Peyer's patch (tissue), 4 donors: Measurements from ENCODE around the gene PWWP2A. TPM values are rescaled to one million over a fixed set of nuclear protein-coding genes. Genes with fewer than 3 reads are reported as not detected.

Experiments used
- DNase-seq, 3 donors: peaks; one replicate each; pipeline ENCODE4 v3.0.0-alpha.2; 2017 to 2019
- H3K27ac ChIP-seq, 4 donors: fragments of 200-600 bp; sonication (generic); one replicate each; pipeline ENCODE4 v1.5.1; 2016 to 2019
- H3K27me3 ChIP-seq, 2 donors: fragments of 200-600 bp; sonication (generic); one replicate each; pipeline ENCODE4 v1.5.1; 2019
- H3K36me3 ChIP-seq, 3 donors: fragments of 200-600 bp; sonication (generic); one replicate each; pipeline ENCODE4 v1.5.1; 2016 to 2019
- H3K4me1 ChIP-seq, 4 donors: fragments of 200-600 bp; sonication (generic); one replicate each; pipeline ENCODE4 v1.5.1; 2016 to 2019
- H3K4me3 ChIP-seq, 4 donors: fragments of 200-600 bp; sonication (generic); 1 replicate in 3 of 4; 2 replicates in 1 of 4; pipeline ENCODE4 v1.5.1; 2016 to 2019; ENCODE audit warnings: mild to moderate bottlenecking in 1 of 4
- H3K9me3 ChIP-seq, 4 donors: fragments of 200-600 bp; sonication (generic); one replicate each; pipeline ENCODE4 v1.5.1; 2016 to 2019; ENCODE audit warnings: mild to moderate bottlenecking in 1 of 4
- CTCF ChIP-seq, 6 experiments: fragments of 450-650 bp in 4 of 6; fragments of 200-600 bp in 2 of 6; sonication (generic) in 1 of 6; IDR thresholded peaks; one replicate each; pipeline ENCODE4 v1.5.1; 2017 to 2019; ENCODE audit warnings: antibody characterized with exemption in 6 of 6, mild to moderate bottlenecking in 3 of 6, moderate library complexity in 1 of 6
- POLR2A ChIP-seq, 2 donors: fragments of 450-650 bp; IDR thresholded peaks; one replicate each; pipeline ENCODE4 v1.5.1; 2017; ENCODE audit warnings: antibody characterized with exemption in 2 of 2, mild to moderate bottlenecking in 2 of 2, moderate library complexity in 2 of 2
- total RNA-seq, 4 donors: library from RNA; depleted of rRNA; stranded (reverse); fragments of >200 nt; gene quantifications; one replicate each; pipeline ENCODE4 v1.1.0, GENCODE V29; 2016

PWWP2A gene
- total RNA-seq, 4 donors from 2014 or later: 34.9 to 57.6 (median 54.3) TPM

GRCh38 chr5:160096178-160096577 is 23.1 kb downstream of the PWWP2A start:
- no peaks in the 10 kb centered on the region for H3K27me3 ChIP-seq
- DNase-seq: no peak
- no peak for TF ChIP-seq CTCF (IDR thresholded peaks at IDR 0.05)
- TF ChIP-seq POLR2A (IDR thresholded peaks at IDR 0.05): no peak
- H3K27ac ChIP-seq: no peak overlapping the region
- H3K9me3 ChIP-seq: no peaks in the 10 kb centered on the region
- H3K36me3 ChIP-seq: peaks cover 0 to 26% (median 0%) of the 10 kb centered on the region in 3 donors
- H3K4me1 ChIP-seq: no peaks in the 10 kb centered on the region
- H3K4me3 ChIP-seq: no peak overlapping the region

GRCh38 chr5:160092960-160093707 is 26.1 kb downstream of the PWWP2A start:
- no peaks in the 10 kb centered on the region for H3K9me3 ChIP-seq
- peaks cover 0 to 22% (median 0%) of the 10 kb centered on the region in 3 donors for H3K36me3 ChIP-seq
- TF ChIP-seq CTCF (IDR thresholded peaks at IDR 0.05) (no peak), POLR2A (IDR thresholded peaks at IDR 0.05) (no peak)
- no peaks in the 10 kb centered on the region for H3K4me1 ChIP-seq
- H3K4me3 ChIP-seq: no peak overlapping the region
- H3K27ac ChIP-seq: no peak overlapping the region
- no peaks in the 10 kb centered on the region for H3K27me3 ChIP-seq
- DNase-seq: no peak

GRCh38 chr5:160092514-160092913 is 26.7 kb downstream of the PWWP2A start:
- H3K4me1 ChIP-seq: no peaks in the 10 kb centered on the region
- TF ChIP-seq POLR2A (IDR thresholded peaks at IDR 0.05): no peak
- TF ChIP-seq CTCF (IDR thresholded peaks at IDR 0.05): no peak
- no peak overlapping the region for H3K27ac ChIP-seq
- no peak overlapping the region for H3K4me3 ChIP-seq
- DNase-seq: no peak
- H3K9me3 ChIP-seq: no peaks in the 10 kb centered on the region
- no peaks in the 10 kb centered on the region for H3K27me3 ChIP-seq
- H3K36me3 ChIP-seq: peaks cover 0 to 22% (median 0%) of the 10 kb centered on the region in 3 donors

DNA sequence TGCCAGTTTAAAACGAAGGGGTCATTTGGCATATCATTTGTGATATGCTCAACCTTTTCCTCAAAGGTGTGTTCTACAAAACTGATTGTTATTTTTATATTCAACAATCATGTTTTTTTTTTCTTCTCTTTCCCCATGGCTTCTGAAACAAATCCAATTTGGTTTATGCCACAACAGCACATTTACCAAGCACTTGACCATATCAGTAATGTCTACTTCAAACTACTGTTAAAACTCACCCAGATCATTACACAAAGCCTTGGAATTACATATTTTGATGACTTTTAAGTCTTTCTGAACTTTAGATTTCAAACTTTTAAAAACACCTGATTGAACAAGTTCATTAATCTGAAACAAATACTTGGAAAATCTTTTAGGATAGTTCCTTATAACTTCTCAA is 29.2 kb downstream of the PWWP2A start:
- Histone ChIP-seq H3K4me1 (no peaks in the 10 kb centered on the region), H3K27me3 (no peaks in the 10 kb centered on the region), H3K4me3 (no peak overlapping the region), H3K9me3 (no peaks in the 10 kb centered on the region), H3K27ac (no peak overlapping the region), H3K36me3 (peaks cover 0 to 18% (median 0%) of the 10 kb centered on the region in 3 donors)
- TF ChIP-seq POLR2A (IDR thresholded peaks at IDR 0.05) (no peak), CTCF (IDR thresholded peaks at IDR 0.05) (no peak)
- DNase-seq: no peak

DNA sequence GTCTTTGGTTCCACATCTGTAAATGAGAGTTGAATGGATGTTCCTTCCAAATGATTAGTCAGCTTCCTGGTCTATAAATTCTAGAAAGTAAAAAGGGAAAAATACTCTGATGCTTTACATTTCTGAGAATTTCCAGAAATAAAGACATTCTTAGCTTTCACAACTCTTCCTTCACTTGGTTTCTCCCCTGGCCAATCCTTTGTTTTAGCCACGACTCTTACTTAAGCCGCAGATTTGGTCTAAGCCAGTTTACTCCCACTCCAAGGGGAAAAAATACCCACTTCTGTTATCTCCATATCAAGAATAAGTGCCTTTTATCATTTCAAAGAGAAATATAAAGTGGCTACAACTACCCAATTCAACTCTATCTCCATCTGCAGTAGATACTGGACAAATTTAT is 29.7 kb downstream of the PWWP2A start:
- TF ChIP-seq CTCF (IDR thresholded peaks at IDR 0.05): no peak
- TF ChIP-seq POLR2A (IDR thresholded peaks at IDR 0.05): no peak

More for the DNA sequence above, 29.7 kb downstream of the PWWP2A start:
- Histone ChIP-seq H3K27ac (no peak overlapping the region), H3K9me3 (no peaks in the 10 kb centered on the region), H3K27me3 (no peaks in the 10 kb centered on the region), H3K4me3 (no peak overlapping the region), H3K4me1 (no peaks in the 10 kb centered on the region), H3K36me3 (peaks cover 0 to 18% (median 0%) of the 10 kb centered on the region in 3 donors)
- no peak for DNase-seq
